SK-N-MC (cell line): ENCODE results near the gene EGLN1.

Experiments
- EZH2 ChIP-seq: fragments of 200-600 bp; sonication (generic); IDR thresholded peaks from one replicate; pipeline ENCODE4 v1.6.1; 2017; ENCODE audit warnings: antibody characterized with exemption
- POLR2AphosphoS5 ChIP-seq: IDR thresholded peaks from 2 replicates; pipeline ENCODE4 v1.6.1; 2012; ENCODE audit warnings: mild to moderate bottlenecking, low read depth, low read length, borderline replicate concordance

- no peak for TF ChIP-seq POLR2AphosphoS5
- no peak for TF ChIP-seq EZH2
Measured at GRCh38 chr1:231407547-231408396, 14.3 kb downstream of the EGLN1 start.
